IPS DF 6.9 (cell line): ENCODE data around the gene PIP5K1B.

Experiments
- DNase-seq: peaks from one replicate; pipeline ENCODE4 v3.0.0-alpha.2; 2013; ENCODE audit warnings: low read depth, low spot score
- H3K27ac ChIP-seq: one replicate; pipeline ENCODE4 v1.5.1; 2013; ENCODE audit warnings: low read length, control low read depth
- H3K27me3 ChIP-seq: 2 replicates; pipeline ENCODE4 v1.6.1; 2013; ENCODE audit warnings: mild to moderate bottlenecking, low read length; ENCODE audit not compliant: control insufficient read depth, insufficient read depth
- H3K36me3 ChIP-seq: 2 replicates; pipeline ENCODE4 v1.6.1; 2013; ENCODE audit warnings: low read length; ENCODE audit not compliant: control insufficient read depth, insufficient read depth
- H3K4me1 ChIP-seq: 2 replicates; pipeline ENCODE4 v1.6.1; 2013; ENCODE audit warnings: low read length; ENCODE audit not compliant: control insufficient read depth, insufficient read depth
- H3K4me3 ChIP-seq: 2 replicates; pipeline ENCODE4 v1.5.1; 2013; ENCODE audit warnings: mild to moderate bottlenecking, low read length
- H3K9me3 ChIP-seq: 2 replicates; pipeline ENCODE4 v1.6.1; 2013; ENCODE audit warnings: low read length, inconsistent platforms; ENCODE audit not compliant: control insufficient read depth, insufficient read depth
- WGBS: extraction: QIAGEN DNeasy Blood & Tissue Kit; methylation state at CpG from one replicate; pipeline ENCODE4 v1.1.7; 2013; ENCODE audit warnings: mixed read lengths, missing lambda C conversion rate; ENCODE audit not compliant: insufficient read length, insufficient coverage; 5-methylcytosine and 5-hydroxymethylcytosine counted together

Gene PIP5K1B

GRCh38 chr9:69030851-69031645, 326.0 kb downstream of the PIP5K1B start:
- 0 out of 2 replicates have a peak, but pooled peaks cover 1% of the 10 kb centered on the region for H3K4me1 ChIP-seq
- no peak overlapping the region for H3K27ac ChIP-seq
- no CpG with 5 or more reads among the region's 1 CpG for WGBS
- no peak for DNase-seq
- no peaks in the 10 kb centered on the region for H3K9me3 ChIP-seq
- no peaks in the 10 kb centered on the region; the same call in 1 of the 2 replicates for H3K27me3 ChIP-seq
- no peak overlapping the region for H3K4me3 ChIP-seq
- H3K36me3 ChIP-seq, result no peaks in the 10 kb centered on the region

GRCh38 chr9:69034071-69034470, 329.0 kb downstream of the PIP5K1B start:
- Histone ChIP-seq H3K9me3 (no peaks in the 10 kb centered on the region), H3K27me3 (no peaks in the 10 kb centered on the region; the same call in 1 of the 2 replicates), H3K4me1 (0 out of 2 replicates have a peak, but pooled peaks cover 1% of the 10 kb centered on the region), H3K4me3 (no peak overlapping the region), H3K27ac (no peak overlapping the region), H3K36me3 (no peaks in the 10 kb centered on the region)
- no CpG with 5 or more reads among the region's 2 CpGs for WGBS
- DNase-seq, result no peak

GRCh38 chr9:69035438-69036308, 330.6 kb downstream of the PIP5K1B start, which contains the start of gene FXN:
FXN (plus strand) TSS chr9:69035752; CDS start chr9:69035783, 31 bp downstream.
- H3K27ac ChIP-seq, result no peak within 1 kb of the TSS
- no CpG with 5 or more reads among the region's 75 CpGs for WGBS

GRCh38 chr9:69036309-69036708, 331.3 kb downstream of the PIP5K1B start:
- H3K9me3 ChIP-seq, result no peaks in the 10 kb centered on the region
- no peaks in the 10 kb centered on the region for H3K36me3 ChIP-seq
- 0 out of 2 replicates have a peak, but pooled peaks cover 1% of the 10 kb centered on the region for H3K4me1 ChIP-seq
- DNase-seq, result no peak
- peak overlapping the region; percentile 74; the same call in 1 of the 2 replicates for H3K4me3 ChIP-seq
- WGBS, result no CpG with 5 or more reads among the region's 14 CpGs
- no peak overlapping the region for H3K27ac ChIP-seq
- no peaks in the 10 kb centered on the region; the same call in 1 of the 2 replicates for H3K27me3 ChIP-seq

More at GRCh38 chr9:69035438-69036308, 330.6 kb downstream of the PIP5K1B start, which contains the start of gene FXN:
- Histone ChIP-seq H3K9me3 (no peaks in the 10 kb centered on the region), H3K4me1 (0 out of 2 replicates have a peak, but pooled peaks cover 1% of the 10 kb centered on the region), H3K27me3 (no peaks in the 10 kb centered on the region; the same call in 1 of the 2 replicates), H3K4me3 (peak within 1 kb of the TSS; percentile 74; the same call in 1 of the 2 replicates), H3K36me3 (no peaks in the 10 kb centered on the region)
- no peak for DNase-seq

- no peak overlapping the region; the same call in 1 of the 2 replicates for H3K4me3 ChIP-seq
These were observed 331.8 kb downstream of the PIP5K1B start for GRCh38 chr9:69036799-69037198.

GRCh38 chr9:69040646-69041045, 335.6 kb downstream of the PIP5K1B start:
- 0 out of 2 replicates have a peak, but pooled peaks cover 1% of the 10 kb centered on the region for H3K4me1 ChIP-seq
- no peak for DNase-seq
- H3K27ac ChIP-seq, result no peak overlapping the region
- H3K27me3 ChIP-seq, result no peaks in the 10 kb centered on the region
- WGBS, result no CpG with 5 or more reads among the region's 2 CpGs
- H3K36me3 ChIP-seq, result no peaks in the 10 kb centered on the region
- H3K4me3 ChIP-seq, result no peak overlapping the region
- H3K9me3 ChIP-seq, result no peaks in the 10 kb centered on the region

More at GRCh38 chr9:69036799-69037198, 331.8 kb downstream of the PIP5K1B start:
- H3K9me3 ChIP-seq, result no peaks in the 10 kb centered on the region
- H3K27me3 ChIP-seq, result no peaks in the 10 kb centered on the region; the same call in 1 of the 2 replicates
- H3K27ac ChIP-seq, result no peak overlapping the region
- no peak for DNase-seq
- H3K36me3 ChIP-seq, result no peaks in the 10 kb centered on the region
- WGBS, result no CpG with 5 or more reads among the region's 10 CpGs
- 0 out of 2 replicates have a peak, but pooled peaks cover 1% of the 10 kb centered on the region for H3K4me1 ChIP-seq

GRCh38 chr9:69044240-69045219, 339.5 kb downstream of the PIP5K1B start:
- H3K9me3 ChIP-seq, result no peaks in the 10 kb centered on the region
- no peaks in the 10 kb centered on the region for H3K27me3 ChIP-seq
- whole genome bisulfite sequencing, result no CpG with 5 or more reads among the region's 9 CpGs
- no peak overlapping the region for H3K4me3 ChIP-seq
- no peak overlapping the region for H3K27ac ChIP-seq
- DNase-seq, result no peak
- 0 out of 2 replicates have a peak, but pooled peaks cover 11% of the 10 kb centered on the region for H3K36me3 ChIP-seq
- peaks cover 3% of the 10 kb centered on the region; the same call in 1 of the 2 replicates for H3K4me1 ChIP-seq

- H3K36me3 ChIP-seq, result 0 out of 2 replicates have a peak, but pooled peaks cover 11% of the 10 kb centered on the region
These were observed 340.8 kb downstream of the PIP5K1B start for GRCh38 chr9:69045821-69046220.

GRCh38 chr9:69046723-69047122, 341.7 kb downstream of the PIP5K1B start:
- Histone ChIP-seq H3K4me1 (peaks cover 3% of the 10 kb centered on the region; the same call in 1 of the 2 replicates), H3K4me3 (no peak overlapping the region), H3K27ac (no peak overlapping the region), H3K36me3 (0 out of 2 replicates have a peak, but pooled peaks cover 11% of the 10 kb centered on the region), H3K9me3 (no peaks in the 10 kb centered on the region), H3K27me3 (no peaks in the 10 kb centered on the region)
- no peak for DNase-seq
- WGBS, result no CpG with 5 or more reads among the region's 4 CpGs

More at GRCh38 chr9:69045821-69046220, 340.8 kb downstream of the PIP5K1B start:
- Histone ChIP-seq H3K4me3 (no peak overlapping the region), H3K4me1 (peaks cover 3% of the 10 kb centered on the region; the same call in 1 of the 2 replicates), H3K27me3 (no peaks in the 10 kb centered on the region), H3K9me3 (no peaks in the 10 kb centered on the region), H3K27ac (no peak overlapping the region)
- no CpG with 5 or more reads among the region's 4 CpGs for WGBS
- DNase-seq, result no peak
